ENCODE measurements around the gene OR2AP1.
"Not testable (repeated sequence)": the region's sequence is repeated elsewhere in the genome, so short reads cannot be mapped to it uniquely, and the experiment has no call there.

Gene OR2AP1

GRCh38 chr12:55572168-55572567, at the start of gene OR2AP1:
Gene OR2AP1 (plus strand): TSS chr12:55572468. CDS start chr12:55574415, 1,947 bp downstream.
- DNase-seq, result no peak

GRCh38 chr12:55548235-55548634, 24.0 kb upstream of the OR2AP1 start:
- not testable (repeated sequence) for DNase-seq

- DNase-seq, result no peak
Measured at GRCh38 chr12:55548756-55549155, 23.5 kb upstream of the OR2AP1 start.

GRCh38 chr12:55549302-55549701, 23.0 kb upstream of the OR2AP1 start, which contains the start of gene OR6C4:
Gene OR6C4 (plus strand): TSS chr12:55549602. CDS start chr12:55551227, 1,625 bp downstream.
- no peak for DNase-seq

- no peak for DNase-seq
Measured at GRCh38 chr12:55554296-55554695, 18.0 kb upstream of the OR2AP1 start.

- not testable (repeated sequence) for DNase-seq
Measured at GRCh38 chr12:55570060-55570459, 2.2 kb upstream of the OR2AP1 start.

- not testable (repeated sequence) for DNase-seq
Measured at GRCh38 chr12:55570689-55571088, 1.6 kb upstream of the OR2AP1 start.

GRCh38 chr12:55582066-55582465, 9.8 kb downstream of the OR2AP1 start:
- DNase-seq, result no peak

- no peak for DNase-seq
Measured at GRCh38 chr12:55585817-55586216, 13.5 kb downstream of the OR2AP1 start.

- DNase-seq, result not testable (repeated sequence)
Measured at GRCh38 chr12:55590152-55590551, 17.9 kb downstream of the OR2AP1 start.

GRCh38 chr12:55607821-55608594, 35.7 kb downstream of the OR2AP1 start:
- DNase-seq, result no peak

GRCh38 chr12:55610598-55610997, 38.3 kb downstream of the OR2AP1 start:
- DNase-seq, result no peak

- no peak for DNase-seq
Measured at GRCh38 chr12:55612646-55613045, 40.4 kb downstream of the OR2AP1 start.

GRCh38 chr12:55614764-55615163, 42.5 kb downstream of the OR2AP1 start:
- no peak for DNase-seq

GRCh38 chr12:55619354-55620138, 47.3 kb downstream of the OR2AP1 start:
- DNase-seq, result peak in 5 of 14 donors; percentile 5 to 19 (median 15)

GRCh38 chr12:55624056-55624455, 51.8 kb downstream of the OR2AP1 start:
- no peak for DNase-seq

All from C1 segment of cervical spinal cord (tissue), 14 donors.